SH-SY5Y (cell line): ENCODE data around the gene INO80E.

Experiments used
- GATA2 ChIP-seq: IDR thresholded peaks from 2 replicates; pipeline ENCODE4 v1.6.1; 2011; ENCODE audit warnings: mild to moderate bottlenecking, low read depth, low read length
- GATA3 ChIP-seq: IDR thresholded peaks from 2 replicates; pipeline ENCODE4 v1.6.1; 2011; ENCODE audit warnings: low read depth, mild to moderate bottlenecking, low read length, moderate library complexity

DNA sequence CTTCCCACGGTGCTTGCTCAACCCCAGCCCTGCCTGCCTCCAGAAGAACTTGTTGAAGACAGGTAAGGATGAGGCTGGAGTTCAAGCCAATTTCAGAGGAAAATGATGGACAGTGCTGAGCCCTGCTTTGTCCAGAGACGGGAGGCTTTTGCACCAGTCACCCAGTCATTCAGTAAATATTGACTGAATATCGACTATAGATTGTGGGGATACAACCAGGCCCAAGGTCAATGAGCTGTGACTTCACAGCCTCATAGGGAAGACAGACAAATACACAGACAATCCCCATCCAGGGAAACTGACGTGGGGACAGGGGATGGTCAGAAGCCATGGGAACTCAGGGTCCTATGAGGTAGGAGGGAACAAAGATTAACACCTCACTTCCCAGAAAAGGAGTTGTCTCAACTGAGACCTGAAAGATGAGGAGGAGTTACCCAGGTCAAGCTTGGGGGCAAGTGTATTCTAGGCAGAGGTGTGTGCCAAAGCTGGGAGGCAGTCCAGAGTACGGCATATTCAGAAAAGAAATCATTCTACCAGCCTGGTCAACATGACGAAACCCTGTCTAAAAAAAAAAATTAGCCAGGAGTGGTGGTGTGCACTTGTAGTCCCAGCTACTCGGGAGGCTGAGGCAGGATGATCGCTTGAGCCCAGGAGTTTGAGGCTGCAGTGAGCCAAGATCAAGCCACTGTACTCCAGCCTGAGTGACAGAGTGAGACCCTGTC, 20.7 kb downstream of the INO80E start:
- TF ChIP-seq GATA2 (no peak), GATA3 (no peak)
